Stomach (tissue), 9 donors: ENCODE data around the gene KCNH6. TPM values are rescaled to one million over a fixed set of nuclear protein-coding genes. Genes with fewer than 3 reads are reported as not detected.

Experiments used
- DNase-seq, 2 donors: peaks; one replicate each; pipeline versions ENCODE4 v3.0.0 to v3.0.0-alpha.2; 2013 to 2019
- H3K27ac ChIP-seq, 5 donors: fragments of 200-600 bp in 4 of 5; sonication (generic) in 4 of 5; one replicate each; pipeline ENCODE4 v1.5.1; 2013 to 2019; ENCODE audit warnings: mild to moderate bottlenecking in 1 of 5, moderate library complexity in 1 of 5
- H3K27me3 ChIP-seq, 3 donors: fragments of 200-600 bp; sonication (generic); one replicate each; pipeline ENCODE4 v1.5.1; 2017 to 2019; ENCODE audit warnings: mixed run types in 1 of 3
- H3K36me3 ChIP-seq, 4 donors: fragments of 200-600 bp; sonication (generic); 1 replicate in 3 of 4; 2 replicates in 1 of 4; pipeline ENCODE4 v1.5.1; 2016 to 2019
- H3K4me1 ChIP-seq, 4 donors: fragments of 200-600 bp; sonication (generic); one replicate each; pipeline ENCODE4 v1.5.1; 2016 to 2019
- H3K4me3 ChIP-seq, 4 donors: fragments of 200-600 bp; sonication (generic) in 3 of 4; one replicate each; pipeline ENCODE4 v1.5.1; 2016 to 2019; ENCODE audit warnings: mild to moderate bottlenecking in 1 of 4
- H3K9me3 ChIP-seq, 4 donors: fragments of 200-600 bp; sonication (generic); one replicate each; pipeline ENCODE4 v1.5.1; 2016 to 2019
- CTCF ChIP-seq, 7 experiments: fragments of 450-650 bp in 4 of 7; fragments of 200-600 bp in 3 of 7; sonication (generic) in 3 of 7; IDR thresholded peaks; one replicate each; pipeline ENCODE4 v1.5.1; 2016 to 2019; ENCODE audit warnings: antibody characterized with exemption in 7 of 7, control low read depth in 2 of 7, mild to moderate bottlenecking in 1 of 7
- EP300 ChIP-seq: sonication (generic); formaldehyde crosslinking; IDR thresholded peaks from one replicate; pipeline ENCODE4 v1.6.1; 2017; ENCODE audit warnings: antibody characterized with exemption
- POLR2A ChIP-seq, 4 donors: fragments of 450-650 bp; IDR thresholded peaks; one replicate each; pipeline ENCODE4 v1.6.1; 2016; ENCODE audit warnings: antibody characterized with exemption in 4 of 4, control low read depth in 2 of 4, mild to moderate bottlenecking in 1 of 4, moderate library complexity in 1 of 4
- POLR2AphosphoS5 ChIP-seq, 3 donors: sonication (generic); formaldehyde crosslinking; IDR thresholded peaks; one replicate each; pipeline ENCODE4 v1.6.1; 2016; ENCODE audit warnings: antibody characterized with exemption in 3 of 3
- WGBS, 5 donors: extraction: QIAGEN DNeasy Blood & Tissue Kit in 3 of 5; methylation state at CpG; one replicate each; pipeline versions ENCODE4 v1.1.5 to v1.1.7; 2013 to 2018; 5-methylcytosine and 5-hydroxymethylcytosine counted together
- intact Hi-C: fragments of 100-400 bp; cut with DNase I; formaldehyde crosslinking; loops from one replicate; pipeline ENCODE4 v1.15.1; 2023; ENCODE audit warnings: low total_unique reads
- polyA plus RNA-seq, 3 donors: library from polyadenylated mRNA; stranded (reverse); fragments of 200-250 nt; gene quantifications; one replicate each; pipeline ENCODE4 v1.2.3, GENCODE V29; 2013
- total RNA-seq, 5 donors: library from RNA; depleted of rRNA; stranded (reverse); fragments of >200 nt; gene quantifications; one replicate each; pipeline versions ENCODE4 v1.1.0 to v1.2.3, GENCODE V29; 2014 to 2016
- donor health status: healthy with polysubstance abuse.
- donor health status: Bipolar disorder and iron deficiency.
- donor health status: healthy.

KCNH6 gene
- total and polyA plus RNA-seq, 8 donors = 0.20 to 2.3 (median 0.45) TPM; not detected in 1

- peak overlapping the region; percentile 88 to 97 (median 94) for H3K4me3 ChIP-seq
- no peaks in the 10 kb centered on the region for H3K36me3 ChIP-seq
- DNase-seq = peak; percentile 19 to 72
- TF ChIP-seq CTCF (IDR thresholded peaks at IDR 0.05) = no peak
- no peak for TF ChIP-seq EP300
- no peak for TF ChIP-seq POLR2A (IDR thresholded peaks at IDR 0.05)
- WGBS, 5 donors = 0 to 1% (median 0%) methylated on average over 28 to 32 of the region's 32 CpGs
- peaks cover 23 to 60% (median 46%) of the 10 kb centered on the region in 4 donors for H3K4me1 ChIP-seq
- intact Hi-C loops = no loop called here
- H3K9me3 ChIP-seq = no peaks in the 10 kb centered on the region
- H3K27ac ChIP-seq = peak overlapping the region; percentile 90 to 95 (median 92)
- no peaks in the 10 kb centered on the region for H3K27me3 ChIP-seq
These were observed 27.9 kb downstream of the KCNH6 start for GRCh38 chr17:63550817-63551639.

GRCh38 chr17:63552211-63552610 lies 29.1 kb downstream of the KCNH6 start:
- Histone ChIP-seq H3K36me3 (no peaks in the 10 kb centered on the region), H3K4me3 (peak overlapping the region; percentile 88 to 97 (median 94)), H3K27me3 (no peaks in the 10 kb centered on the region), H3K4me1 (peaks cover 23 to 72% (median 51%) of the 10 kb centered on the region in 4 donors), H3K9me3 (no peaks in the 10 kb centered on the region), H3K27ac (peak overlapping the region in 1 of 5 donors; percentile 93)
- peak in 1 of 2 donors; percentile 3 for DNase-seq
- TF ChIP-seq EP300 = no peak
- no peak for TF ChIP-seq POLR2AphosphoS5 (IDR thresholded peaks at IDR 0.05)
- no peak for TF ChIP-seq POLR2A (IDR thresholded peaks at IDR 0.05)
- TF ChIP-seq CTCF (IDR thresholded peaks at IDR 0.05) = no peak
- WGBS, 5 donors = 35 to 44% (median 39%) methylated on average over 6 of the region's 6 CpGs
- intact Hi-C loops = no loop called here

DNA sequence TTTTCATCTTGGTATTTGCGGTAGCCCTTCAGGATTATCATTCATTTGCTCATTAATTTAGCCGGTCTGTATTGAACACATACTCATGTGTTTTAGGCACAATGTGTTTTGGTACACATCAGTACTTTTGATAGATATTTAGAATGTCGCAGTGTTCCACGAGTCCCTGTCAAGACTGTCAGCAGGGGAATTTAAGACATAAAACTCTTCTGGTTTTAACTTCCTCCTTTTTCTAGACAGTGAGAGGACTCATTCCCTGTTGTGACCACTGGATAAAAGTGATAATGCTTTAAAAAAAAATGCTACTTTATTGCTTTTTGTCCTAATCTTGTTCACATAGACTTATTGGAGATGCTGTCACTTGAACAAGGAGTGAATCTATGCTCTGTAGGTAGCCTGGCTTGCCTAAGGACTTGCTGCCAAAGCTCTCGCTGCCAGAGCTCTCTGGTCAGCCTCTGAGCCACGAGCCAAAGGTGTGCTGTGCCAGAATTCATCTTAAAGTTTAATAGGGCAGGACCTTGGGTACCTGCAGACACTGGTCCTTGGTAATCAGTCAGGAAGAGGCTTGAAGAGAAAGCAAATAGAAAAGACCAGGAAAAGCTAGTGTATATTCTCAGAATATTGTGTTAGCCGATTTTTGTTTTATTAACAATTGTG lies 32.5 kb downstream of the KCNH6 start:
- no peaks in the 10 kb centered on the region for H3K36me3 ChIP-seq
- DNase-seq = no peak
- H3K4me1 ChIP-seq = peaks cover 23 to 80% (median 57%) of the 10 kb centered on the region in 4 donors
- 58 to 68% (median 63%) methylated on average over 7 of the region's 7 CpGs for WGBS, 5 donors
- intact Hi-C loops = no loop called here
- no peak for TF ChIP-seq CTCF (IDR thresholded peaks at IDR 0.05)
- no peak for TF ChIP-seq POLR2A (IDR thresholded peaks at IDR 0.05)
- no peak for TF ChIP-seq POLR2AphosphoS5 (IDR thresholded peaks at IDR 0.05)
- no peak for TF ChIP-seq EP300
- no peak overlapping the region for H3K4me3 ChIP-seq
- no peaks in the 10 kb centered on the region for H3K27me3 ChIP-seq
- no peak overlapping the region for H3K27ac ChIP-seq
- no peaks in the 10 kb centered on the region for H3K9me3 ChIP-seq

DNA sequence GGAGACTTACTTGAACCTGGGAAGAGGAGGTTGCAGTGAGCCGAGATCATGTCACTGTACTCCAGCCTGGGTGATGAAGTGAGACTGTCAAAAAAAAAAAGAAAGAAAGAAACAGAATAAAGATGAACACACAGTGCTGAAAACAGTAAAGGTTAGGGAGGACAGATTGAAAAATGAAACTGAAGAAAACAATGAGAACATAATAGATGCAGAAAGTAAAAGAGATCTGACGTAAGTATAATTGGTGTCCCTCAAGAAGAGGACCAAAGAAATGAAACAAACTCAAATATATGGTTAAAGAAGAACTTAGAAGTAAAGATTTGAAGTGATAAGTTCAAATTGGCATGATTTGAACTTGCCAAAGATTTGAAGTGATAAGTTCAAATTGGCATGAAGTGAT lies 34.3 kb downstream of the KCNH6 start:
- Histone ChIP-seq H3K9me3 (no peaks in the 10 kb centered on the region), H3K27me3 (no peaks in the 10 kb centered on the region), H3K4me3 (no peak overlapping the region), H3K36me3 (no peaks in the 10 kb centered on the region), H3K27ac (no peak overlapping the region), H3K4me1 (peaks cover 17 to 74% (median 49%) of the 10 kb centered on the region in 4 donors)
- WGBS, 5 donors = 93 to 97% (median 94%) methylated on average over 2 of the region's 2 CpGs
- TF ChIP-seq POLR2AphosphoS5 (IDR thresholded peaks at IDR 0.05) (no peak), EP300 (no peak), POLR2A (IDR thresholded peaks at IDR 0.05) (no peak)
- DNase-seq = no peak
- intact Hi-C loops = no loop called here
